SU-DHL-6 (cell line): ENCODE results near the gene PADI3.

Experiments used
- H2AFZ ChIP-seq: fragments of 200-600 bp; sonication (generic); 2 replicates; pipeline ENCODE4 v1.6.1; 2014; ENCODE audit warnings: low read depth, mild to moderate bottlenecking, moderate library complexity, mixed read lengths, antibody characterized with exemption, low read length; ENCODE audit not compliant: severe bottlenecking
- H3F3A ChIP-seq: fragments of 200-600 bp; shearing (Covaris generic); 2 replicates; pipeline ENCODE4 v1.6.0; 2016; ENCODE audit warnings: antibody characterized with exemption, mild to moderate bottlenecking; ENCODE audit not compliant: insufficient read depth
- H3K27ac ChIP-seq: fragments of 200-600 bp; sonication (generic); 2 replicates; pipeline ENCODE4 v1.5.1; 2016; ENCODE audit warnings: low read depth, mild to moderate bottlenecking, low read length, moderate library complexity, mixed read lengths
- H3K27me3 ChIP-seq: fragments of 200-600 bp; sonication (generic), shearing (Covaris generic); 2 replicates; pipeline ENCODE4 v1.6.0; 2014; ENCODE audit warnings: mild to moderate bottlenecking, low read length
- H3K36me3 ChIP-seq: fragments of 200-600 bp; sonication (generic); 2 replicates; pipeline ENCODE4 v1.6.1; 2014; ENCODE audit warnings: mild to moderate bottlenecking, low read length, mixed read lengths
- H3K4me2 ChIP-seq: fragments of 300-600, 200-600 bp; shearing (Covaris generic), sonication (generic); 2 replicates; pipeline ENCODE4 v1.6.0; 2014; ENCODE audit warnings: low read length, low read depth, mild to moderate bottlenecking; ENCODE audit not compliant: poor library complexity, severe bottlenecking
- H3K4me3 ChIP-seq: fragments of 200-600 bp; sonication (generic); 2 replicates; pipeline ENCODE4 v1.5.1; 2014; ENCODE audit warnings: antibody characterized with exemption, low read length, mild to moderate bottlenecking, mixed read lengths; ENCODE audit not compliant: insufficient read depth, poor library complexity, severe bottlenecking
- H3K79me2 ChIP-seq: fragments of 200-600 bp; sonication (generic); 2 replicates; pipeline ENCODE4 v1.6.1; 2014; ENCODE audit warnings: mild to moderate bottlenecking, low read length, moderate library complexity; ENCODE audit not compliant: insufficient read depth
- H3K9ac ChIP-seq: fragments of 200-600 bp; sonication (generic); 2 replicates; pipeline ENCODE4 v1.7.0; 2014; ENCODE audit warnings: mild to moderate bottlenecking, low read length
- H3K9me2 ChIP-seq: fragments of 200-600 bp; sonication (generic); replicated peaks from 2 replicates; pipeline ENCODE4 v1.6.1; 2014; ENCODE audit warnings: low read length; ENCODE audit not compliant: insufficient read depth
- H3K9me3 ChIP-seq: fragments of 200-600 bp; sonication (generic); 2 replicates; pipeline ENCODE4 v1.6.1; 2014; ENCODE audit warnings: low read length, mixed read lengths; ENCODE audit not compliant: insufficient read depth
- H4K20me1 ChIP-seq: fragments of 200-600 bp; sonication (generic); 2 replicates; pipeline ENCODE4 v1.6.1; 2014; ENCODE audit warnings: low read depth, mild to moderate bottlenecking, antibody characterized with exemption, low read length, moderate library complexity, mixed read lengths
- EZH2phosphoT487 ChIP-seq: fragments of 200-600 bp; sonication (generic), shearing (Covaris generic); conservative IDR thresholded peaks from 2 replicates; pipeline ENCODE4 v1.6.1; 2018; ENCODE audit warnings: mild to moderate bottlenecking, antibody characterized with exemption, low read length, moderate library complexity, mixed read lengths
- TF ChIP-seq, protein P1 (sequence below): fragments of 200-600 bp; sonication (generic); IDR thresholded peaks from one replicate; pipeline ENCODE4 v1.5.1; 2017; ENCODE audit warnings: antibody characterized with exemption, mild to moderate bottlenecking, low read length, moderate library complexity; ENCODE audit not compliant: insufficient read depth, poor library complexity, severe bottlenecking

PADI3 gene

DNA sequence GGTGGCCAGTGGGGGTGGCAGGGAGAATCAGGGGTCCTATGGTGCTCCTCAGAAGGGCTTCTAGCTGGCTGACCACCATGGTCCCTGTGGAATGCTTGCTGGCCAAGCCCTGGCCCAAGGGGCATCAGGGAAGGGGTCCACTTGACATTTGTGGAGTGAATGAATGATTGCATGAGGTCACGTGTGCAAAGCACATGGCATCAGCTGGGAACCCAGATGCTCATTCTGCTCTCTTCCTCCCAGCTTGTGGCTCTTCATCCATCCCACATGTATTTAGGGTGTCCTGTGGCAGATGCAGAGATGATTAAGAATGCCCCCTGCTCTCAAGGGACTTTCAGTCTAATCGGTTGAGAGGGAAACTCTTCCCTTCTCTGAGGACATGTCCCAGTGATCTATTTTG is 32.0 kb downstream of the PADI3 start:
- H3K9me2 ChIP-seq, result no peaks in the 10 kb centered on the region
- H3K9me3 ChIP-seq, result no peaks in the 10 kb centered on the region
- no peaks in the 10 kb centered on the region for H3K79me2 ChIP-seq
- no peaks in the 10 kb centered on the region for H4K20me1 ChIP-seq
- H3F3A ChIP-seq, result no peaks in the 10 kb centered on the region
- no peak overlapping the region for H2AFZ ChIP-seq
- no peak overlapping the region for H3K4me2 ChIP-seq
- H3K27me3 ChIP-seq, result no peaks in the 10 kb centered on the region
- no peak overlapping the region for H3K4me3 ChIP-seq
- no peaks in the 10 kb centered on the region for H3K36me3 ChIP-seq
- no peak overlapping the region for H3K9ac ChIP-seq
- H3K27ac ChIP-seq, result no peak overlapping the region
- TF ChIP-seq EZH2phosphoT487, result no peak
- TF ChIP-seq, protein P1, sequence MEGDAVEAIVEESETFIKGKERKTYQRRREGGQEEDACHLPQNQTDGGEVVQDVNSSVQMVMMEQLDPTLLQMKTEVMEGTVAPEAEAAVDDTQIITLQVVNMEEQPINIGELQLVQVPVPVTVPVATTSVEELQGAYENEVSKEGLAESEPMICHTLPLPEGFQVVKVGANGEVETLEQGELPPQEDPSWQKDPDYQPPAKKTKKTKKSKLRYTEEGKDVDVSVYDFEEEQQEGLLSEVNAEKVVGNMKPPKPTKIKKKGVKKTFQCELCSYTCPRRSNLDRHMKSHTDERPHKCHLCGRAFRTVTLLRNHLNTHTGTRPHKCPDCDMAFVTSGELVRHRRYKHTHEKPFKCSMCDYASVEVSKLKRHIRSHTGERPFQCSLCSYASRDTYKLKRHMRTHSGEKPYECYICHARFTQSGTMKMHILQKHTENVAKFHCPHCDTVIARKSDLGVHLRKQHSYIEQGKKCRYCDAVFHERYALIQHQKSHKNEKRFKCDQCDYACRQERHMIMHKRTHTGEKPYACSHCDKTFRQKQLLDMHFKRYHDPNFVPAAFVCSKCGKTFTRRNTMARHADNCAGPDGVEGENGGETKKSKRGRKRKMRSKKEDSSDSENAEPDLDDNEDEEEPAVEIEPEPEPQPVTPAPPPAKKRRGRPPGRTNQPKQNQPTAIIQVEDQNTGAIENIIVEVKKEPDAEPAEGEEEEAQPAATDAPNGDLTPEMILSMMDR, result no peak

- Histone ChIP-seq H3K9me2 (no peaks in the 10 kb centered on the region), H3K9me3 (no peaks in the 10 kb centered on the region), H3F3A (no peaks in the 10 kb centered on the region), H3K27ac (no peak overlapping the region), H3K36me3 (no peaks in the 10 kb centered on the region), H3K4me3 (no peak overlapping the region), H4K20me1 (no peaks in the 10 kb centered on the region), H3K79me2 (no peaks in the 10 kb centered on the region), H3K9ac (no peak overlapping the region), H3K27me3 (no peaks in the 10 kb centered on the region), H2AFZ (no peak overlapping the region), H3K4me2 (no peak overlapping the region)
- TF ChIP-seq, protein P1, result no peak
- TF ChIP-seq EZH2phosphoT487, result no peak
Observed at GRCh38 chr1:17281775-17282181, 32.9 kb downstream of the PADI3 start.

DNA sequence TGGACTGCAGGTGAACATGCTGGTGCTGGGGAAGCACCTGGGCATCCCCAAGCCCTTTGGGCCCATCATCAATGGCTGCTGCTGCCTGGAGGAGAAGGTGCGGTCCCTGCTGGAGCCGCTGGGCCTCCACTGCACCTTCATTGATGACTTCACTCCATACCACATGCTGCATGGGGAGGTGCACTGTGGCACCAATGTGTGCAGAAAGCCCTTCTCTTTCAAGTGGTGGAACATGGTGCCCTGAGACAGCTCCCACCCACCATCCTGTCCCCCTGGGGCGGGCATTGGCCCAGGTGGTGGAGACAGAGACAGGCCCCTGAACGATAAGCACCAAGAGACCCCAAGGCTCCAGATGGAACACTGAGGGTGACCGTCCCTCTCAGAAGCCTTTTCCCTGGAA is 33.9 kb downstream of the PADI3 start:
- TF ChIP-seq EZH2phosphoT487, result no peak
- TF ChIP-seq, protein P1, result no peak
- H3K4me3 ChIP-seq, result no peak overlapping the region

More for the DNA sequence above, 33.9 kb downstream of the PADI3 start:
- Histone ChIP-seq H3K79me2 (no peaks in the 10 kb centered on the region), H3K4me2 (no peak overlapping the region), H3K27ac (no peak overlapping the region), H3K9me2 (no peaks in the 10 kb centered on the region), H3K36me3 (no peaks in the 10 kb centered on the region), H2AFZ (no peak overlapping the region), H3K9me3 (no peaks in the 10 kb centered on the region), H3K9ac (no peak overlapping the region), H4K20me1 (no peaks in the 10 kb centered on the region), H3K27me3 (no peaks in the 10 kb centered on the region), H3F3A (no peaks in the 10 kb centered on the region)
